CD8-positive, alpha-beta memory T cell (primary cell): Measurements from ENCODE around the gene GGT6. TPM values are rescaled to one million over a fixed set of nuclear protein-coding genes. Genes with fewer than 3 reads are reported as not detected.
"Not testable (repeated sequence)": the region's sequence is repeated elsewhere in the genome, so short reads cannot be mapped to it uniquely, and the experiment has no call there.

Source experiments
- CTCF ChIA-PET: fragments of 350-600 bp; sonication (Branson Sonifier 250); formaldehyde crosslinking; loops from one replicate; lab custom pipeline; 2021; ENCODE audit warnings: antibody characterized with exemption; lab: Charles Lee
- POLR2A ChIA-PET: fragments of 350-600 bp; sonication (Branson Sonifier 250); formaldehyde crosslinking; loops from one replicate; lab custom pipeline; 2021; ENCODE audit warnings: antibody characterized with exemption; lab: Charles Lee
- DNase-seq, 5 donors: peaks; one replicate each; pipeline versions ENCODE4 v3.0.0 to v3.0.0-alpha.2; 2020 to 2022; ENCODE audit warnings: mixed read lengths in 1 of 5
- H3K27ac ChIP-seq: one replicate; pipeline ENCODE4 v1.7.0; 2013; ENCODE audit warnings: low read depth, mild to moderate bottlenecking, low read length, moderate library complexity
- H3K27me3 ChIP-seq: 2 replicates; pipeline ENCODE4 v1.7.0; 2013; ENCODE audit warnings: low read length, mild to moderate bottlenecking; ENCODE audit not compliant: insufficient read depth, poor library complexity, severe bottlenecking
- H3K36me3 ChIP-seq: 2 replicates; pipeline ENCODE4 v1.7.0; 2013; ENCODE audit warnings: mild to moderate bottlenecking, low read length, moderate library complexity; ENCODE audit not compliant: insufficient read depth
- H3K4me1 ChIP-seq: 2 replicates; pipeline ENCODE4 v1.7.0; 2013; ENCODE audit warnings: mild to moderate bottlenecking, low read length, moderate library complexity; ENCODE audit not compliant: insufficient read depth
- H3K4me3 ChIP-seq: 2 replicates; pipeline ENCODE4 v1.7.0; 2013; ENCODE audit warnings: mild to moderate bottlenecking, low read length
- H3K9me3 ChIP-seq: 2 replicates; pipeline ENCODE4 v1.7.0; 2013; ENCODE audit warnings: mild to moderate bottlenecking, low read length
- H3K27ac Mint-ChIP-seq, 8 donors: one replicate each; pipeline ENCODE4 v1.8.0; 2020 to 2021; ENCODE audit warnings: mixed read lengths in 8 of 8, mild to moderate bottlenecking in 6 of 8, inconsistent platforms in 3 of 8, moderate library complexity in 3 of 8
- H3K27me3 Mint-ChIP-seq, 2 donors: one replicate each; pipeline ENCODE4 v1.8.0; 2020 to 2021; ENCODE audit warnings: mixed read lengths in 2 of 2, mild to moderate bottlenecking in 1 of 2, moderate library complexity in 1 of 2
- H3K36me3 Mint-ChIP-seq, 3 donors: one replicate each; pipeline ENCODE4 v1.8.0; 2020 to 2021; ENCODE audit warnings: mixed read lengths in 3 of 3, inconsistent platforms in 1 of 3, mild to moderate bottlenecking in 1 of 3
- H3K4me1 Mint-ChIP-seq, 3 donors: one replicate each; pipeline ENCODE4 v1.8.0; 2020 to 2021; ENCODE audit warnings: mixed read lengths in 3 of 3, inconsistent platforms in 1 of 3, mild to moderate bottlenecking in 1 of 3
- H3K4me3 Mint-ChIP-seq, 7 donors: one replicate each; pipeline ENCODE4 v1.8.0; 2020 to 2021; ENCODE audit warnings: mixed read lengths in 7 of 7, mild to moderate bottlenecking in 6 of 7, moderate library complexity in 4 of 7, inconsistent platforms in 2 of 7
- H3K9me3 Mint-ChIP-seq, 5 donors: one replicate each; pipeline ENCODE4 v1.8.0; 2020 to 2022; ENCODE audit warnings: mixed read lengths in 5 of 5, mild to moderate bottlenecking in 3 of 5, moderate library complexity in 2 of 5, inconsistent platforms in 1 of 5
- polyA plus RNA-seq: library from polyadenylated mRNA; unstranded; fragments of 300-500 nt; fragmentation: Illumina TruSeq; gene quantifications from one replicate; pipeline ENCODE4 v1.2.3, GENCODE V29; 2021
- total RNA-seq, 2 experiments: library from RNA; stranded (reverse); gene quantifications; one replicate each; pipeline ENCODE4 v1.2.3, GENCODE V29; 2021

GGT6 gene, protein sequence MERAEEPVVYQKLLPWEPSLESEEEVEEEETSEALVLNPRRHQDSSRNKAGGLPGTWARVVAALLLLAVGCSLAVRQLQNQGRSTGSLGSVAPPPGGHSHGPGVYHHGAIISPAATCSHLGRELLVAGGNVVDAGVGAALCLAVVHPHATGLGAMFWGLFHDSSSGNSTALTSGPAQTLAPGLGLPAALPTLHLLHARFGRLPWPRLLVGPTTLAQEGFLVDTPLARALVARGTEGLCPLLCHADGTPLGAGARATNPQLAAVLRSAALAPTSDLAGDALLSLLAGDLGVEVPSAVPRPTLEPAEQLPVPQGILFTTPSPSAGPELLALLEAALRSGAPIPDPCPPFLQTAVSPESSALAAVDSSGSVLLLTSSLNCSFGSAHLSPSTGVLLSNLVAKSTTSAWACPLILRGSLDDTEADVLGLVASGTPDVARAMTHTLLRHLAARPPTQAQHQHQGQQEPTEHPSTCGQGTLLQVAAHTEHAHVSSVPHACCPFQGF
- total RNA-seq: not detected
- not detected for polyA plus RNA-seq

DNA sequence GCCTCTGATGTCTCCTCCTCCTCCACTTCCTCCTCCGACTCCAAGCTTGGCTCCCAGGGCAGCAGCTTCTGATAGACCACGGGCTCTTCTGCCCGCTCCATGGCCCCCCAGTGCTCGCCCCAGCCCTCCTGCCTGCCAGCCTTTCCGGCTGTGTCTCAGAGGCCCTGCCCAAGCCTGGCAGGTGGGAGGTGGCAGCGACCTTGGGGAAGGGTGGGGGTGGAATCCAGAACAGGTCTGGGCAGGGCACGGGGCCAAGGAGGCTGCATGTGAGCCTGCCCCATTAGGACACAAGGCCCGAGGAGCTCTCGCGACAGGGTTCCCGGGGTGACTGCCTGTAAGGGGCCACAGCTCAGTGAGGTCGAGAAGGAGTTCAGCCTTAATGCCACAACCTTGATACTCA lies at the start of gene GGT6:
Gene GGT6 (minus strand): TSS at position 157 of the 400 bp plus-strand sequence. CDS start 56 bp downstream, at position 101.
- no peak within 1 kb of the TSS for H3K4me3 ChIP-seq
- no peak within 1 kb of the TSS for H3K27ac ChIP-seq
- DNase-seq: no peak
- H3K36me3 Mint-ChIP-seq: peaks cover 0 to under 1% (median 0%) of the 10 kb centered on the region in 3 donors
- ChIA-PET POLR2A (no interaction called here), CTCF (no interaction called here)
- H3K4me3 Mint-ChIP-seq: peak within 1 kb of the TSS in 1 of 7 donors; percentile 34
- no peaks in the 10 kb centered on the region for H3K27me3 ChIP-seq
- peak within 1 kb of the TSS in 3 of 8 donors; percentile 15 to 33 (median 26) for H3K27ac Mint-ChIP-seq
- no peaks in the 10 kb centered on the region for H3K9me3 Mint-ChIP-seq
- H3K9me3 ChIP-seq: no peaks in the 10 kb centered on the region
- no peaks in the 10 kb centered on the region for H3K36me3 ChIP-seq
- no peaks in the 10 kb centered on the region for H3K27me3 Mint-ChIP-seq
- peaks cover 18 to 30% (median 30%) of the 10 kb centered on the region in 3 donors for H3K4me1 Mint-ChIP-seq
- H3K4me1 ChIP-seq: peaks cover 18% of the 10 kb centered on the region

DNA sequence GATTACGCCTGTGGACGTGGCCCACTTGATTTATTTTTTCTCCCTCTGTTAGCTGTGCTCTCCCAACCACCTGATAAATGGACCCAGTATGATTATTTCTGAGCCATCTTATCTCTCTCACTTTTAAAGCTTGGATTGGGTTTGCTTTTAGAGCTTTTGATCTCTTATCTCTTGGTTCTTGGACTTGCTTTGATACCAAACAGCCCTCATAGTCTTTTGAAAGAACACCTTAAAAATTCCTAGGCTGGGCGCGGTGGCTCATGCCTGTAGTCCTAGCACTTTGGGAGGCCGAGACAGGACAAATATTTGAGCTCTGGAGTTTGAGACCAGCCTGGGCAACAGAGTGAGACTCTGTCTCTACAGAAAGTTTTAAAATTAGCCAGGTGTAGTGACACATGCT lies 49.8 kb upstream of the GGT6 start:
- CTCF ChIA-PET: interaction anchor here (1.2 kb wide), 1 partner anchor 43 kb away, joined by 3 read pairs; no protein-coding TSS in a partner anchor
- Histone ChIP-seq H3K4me1 (no peaks in the 10 kb centered on the region), H3K27ac (no peak overlapping the region), H3K4me3 (no peak overlapping the region), H3K27me3 (no peaks in the 10 kb centered on the region), H3K36me3 (no peaks in the 10 kb centered on the region), H3K9me3 (no peaks in the 10 kb centered on the region)
- POLR2A ChIA-PET: no interaction called here
- H3K4me3 Mint-ChIP-seq: no peak overlapping the region
- H3K36me3 Mint-ChIP-seq: no peaks in the 10 kb centered on the region
- peaks cover 6 to 33% of the 10 kb centered on the region in 2 donors for H3K27me3 Mint-ChIP-seq
- no peak overlapping the region for H3K27ac Mint-ChIP-seq
- H3K4me1 Mint-ChIP-seq: no peaks in the 10 kb centered on the region
- no peak for DNase-seq
- H3K9me3 Mint-ChIP-seq: no peaks in the 10 kb centered on the region

DNA sequence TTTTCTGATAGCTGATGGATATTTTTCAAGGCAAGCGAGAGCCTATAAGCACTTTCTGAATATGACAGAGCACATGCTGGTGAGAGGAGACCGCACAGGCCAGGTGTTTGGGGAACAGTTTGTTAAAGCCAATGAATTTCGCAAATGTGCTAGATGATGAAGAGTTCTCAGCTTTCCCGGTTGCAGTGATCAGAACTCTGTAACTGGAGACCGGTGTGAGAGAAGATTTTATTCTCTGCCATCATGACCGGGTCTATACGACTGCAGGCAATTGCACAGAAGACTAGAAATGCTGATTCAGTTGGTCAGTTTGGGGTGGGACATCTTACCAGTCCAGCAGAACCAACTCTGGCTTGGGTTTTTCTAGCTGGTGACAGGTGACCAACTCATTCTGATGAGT lies 49.4 kb upstream of the GGT6 start:
- Histone ChIP-seq H3K4me1 (no peaks in the 10 kb centered on the region), H3K27me3 (no peaks in the 10 kb centered on the region), H3K27ac (no peak overlapping the region), H3K36me3 (no peaks in the 10 kb centered on the region), H3K9me3 (no peaks in the 10 kb centered on the region), H3K4me3 (no peak overlapping the region)
- Mint-ChIP-seq H3K36me3 (no peaks in the 10 kb centered on the region), H3K9me3 (no peaks in the 10 kb centered on the region), H3K4me3 (no peak overlapping the region), H3K27me3 (peaks cover 6 to 33% of the 10 kb centered on the region in 2 donors), H3K4me1 (no peaks in the 10 kb centered on the region), H3K27ac (no peak overlapping the region)
- no peak for DNase-seq
- ChIA-PET POLR2A (no interaction called here), CTCF (interaction anchor here (1.2 kb wide), 1 partner anchor 42 kb away, joined by 3 read pairs; no protein-coding TSS in a partner anchor)

GRCh38 chr17:4607773-4608187 lies 47.4 kb upstream of the GGT6 start:
- H3K9me3 ChIP-seq: no peaks in the 10 kb centered on the region
- H3K36me3 Mint-ChIP-seq: no peaks in the 10 kb centered on the region
- H3K9me3 Mint-ChIP-seq: no peaks in the 10 kb centered on the region
- POLR2A ChIA-PET: no interaction called here
- H3K27ac ChIP-seq: no peak overlapping the region
- no peak for DNase-seq
- no peaks in the 10 kb centered on the region for H3K27me3 ChIP-seq
- H3K4me3 Mint-ChIP-seq: no peak overlapping the region
- no peak overlapping the region for H3K4me3 ChIP-seq
- CTCF ChIA-PET: interaction anchor here (1.6 kb wide), 1 partner anchor 41 kb away, joined by 5 read pairs; no protein-coding TSS in a partner anchor
- H3K4me1 Mint-ChIP-seq: no peaks in the 10 kb centered on the region
- H3K27me3 Mint-ChIP-seq: peaks cover 6 to 36% of the 10 kb centered on the region in 2 donors
- no peaks in the 10 kb centered on the region for H3K36me3 ChIP-seq
- no peak overlapping the region for H3K27ac Mint-ChIP-seq
- H3K4me1 ChIP-seq: no peaks in the 10 kb centered on the region

GRCh38 chr17:4607261-4607741 lies 46.9 kb upstream of the GGT6 start:
- Histone ChIP-seq H3K4me1 (no peaks in the 10 kb centered on the region), H3K4me3 (no peak overlapping the region), H3K27ac (no peak overlapping the region), H3K9me3 (no peaks in the 10 kb centered on the region), H3K27me3 (no peaks in the 10 kb centered on the region), H3K36me3 (no peaks in the 10 kb centered on the region)
- no peak overlapping the region for H3K27ac Mint-ChIP-seq
- no peak for DNase-seq
- no peaks in the 10 kb centered on the region for H3K9me3 Mint-ChIP-seq
- POLR2A ChIA-PET: no interaction called here
- peaks cover 6 to 33% of the 10 kb centered on the region in 2 donors for H3K27me3 Mint-ChIP-seq
- CTCF ChIA-PET: interaction anchor here (1.6 kb wide), 1 partner anchor 41 kb away, joined by 5 read pairs; no protein-coding TSS in a partner anchor
- no peaks in the 10 kb centered on the region for H3K4me1 Mint-ChIP-seq
- no peak overlapping the region for H3K4me3 Mint-ChIP-seq
- no peaks in the 10 kb centered on the region for H3K36me3 Mint-ChIP-seq

DNA sequence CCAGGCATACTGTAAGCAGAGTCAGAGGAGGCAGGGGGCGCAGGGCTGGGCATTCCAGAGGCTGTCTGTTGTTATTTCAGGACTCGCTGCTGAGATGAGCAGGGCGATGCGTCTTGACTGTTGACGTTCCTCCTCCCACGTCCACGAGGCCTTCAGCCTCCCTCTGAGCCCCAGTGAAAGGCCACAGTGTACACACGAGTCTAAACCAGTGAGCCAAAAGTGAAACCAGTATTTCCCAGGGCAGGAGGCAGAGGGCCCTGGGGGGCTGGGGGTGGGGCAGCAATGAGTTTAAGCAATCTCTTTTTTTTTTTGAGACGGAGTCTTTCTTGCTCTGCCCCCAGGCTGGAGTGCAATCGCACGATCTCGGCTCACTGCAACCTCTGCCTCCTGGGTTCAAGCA lies 45.4 kb upstream of the GGT6 start:
- Histone ChIP-seq H3K27ac (no peak overlapping the region), H3K9me3 (no peaks in the 10 kb centered on the region), H3K27me3 (no peaks in the 10 kb centered on the region), H3K36me3 (no peaks in the 10 kb centered on the region), H3K4me3 (no peak overlapping the region), H3K4me1 (no peaks in the 10 kb centered on the region)
- CTCF ChIA-PET: no interaction called here
- Mint-ChIP-seq H3K27ac (peak overlapping the region in 1 of 8 donors; percentile 63), H3K4me3 (no peak overlapping the region), H3K27me3 (peaks cover 6 to 30% of the 10 kb centered on the region in 2 donors), H3K9me3 (no peaks in the 10 kb centered on the region), H3K4me1 (no peaks in the 10 kb centered on the region), H3K36me3 (no peaks in the 10 kb centered on the region)
- POLR2A ChIA-PET: no interaction called here
- no peak for DNase-seq

DNA sequence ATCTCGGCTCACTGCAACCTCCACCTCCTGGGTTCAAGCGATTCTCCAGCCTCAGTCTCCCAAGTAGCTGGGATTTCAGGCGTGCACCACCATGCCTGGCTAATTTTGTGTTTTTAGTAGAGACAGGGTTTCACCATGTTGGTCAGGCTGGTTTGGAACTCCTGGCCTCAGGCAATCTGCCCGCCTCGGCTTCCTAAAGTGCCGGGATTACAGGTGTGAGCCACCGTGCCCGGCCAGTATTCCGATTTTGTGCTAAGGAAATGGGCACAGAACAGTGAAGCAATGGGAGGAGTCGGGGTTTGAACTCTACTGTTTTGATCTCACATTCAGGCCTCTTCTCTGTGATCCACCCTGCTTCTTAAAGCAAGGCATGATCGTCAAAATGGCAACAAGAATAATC lies 44.4 kb upstream of the GGT6 start:
- not testable (repeated sequence) for H3K4me1 Mint-ChIP-seq

GRCh38 chr17:4604111-4604644 lies 43.8 kb upstream of the GGT6 start:
- H3K4me3 Mint-ChIP-seq: no peak overlapping the region
- H3K4me1 ChIP-seq: no peaks in the 10 kb centered on the region
- H3K27ac ChIP-seq: no peak overlapping the region
- no peaks in the 10 kb centered on the region for H3K27me3 ChIP-seq
- H3K36me3 ChIP-seq: no peaks in the 10 kb centered on the region
- POLR2A ChIA-PET: no interaction called here
- H3K9me3 ChIP-seq: no peaks in the 10 kb centered on the region
- CTCF ChIA-PET: no interaction called here
- H3K36me3 Mint-ChIP-seq: no peaks in the 10 kb centered on the region
- H3K4me3 ChIP-seq: no peak overlapping the region
- peaks cover 6 to 18% of the 10 kb centered on the region in 2 donors for H3K27me3 Mint-ChIP-seq
- no peak for DNase-seq
- peaks cover 0 to 2% (median 0%) of the 10 kb centered on the region in 5 donors for H3K9me3 Mint-ChIP-seq
- no peaks in the 10 kb centered on the region for H3K4me1 Mint-ChIP-seq
- no peak overlapping the region for H3K27ac Mint-ChIP-seq

More for the DNA sequence above, 44.4 kb upstream of the GGT6 start:
- H3K27me3 Mint-ChIP-seq: peaks cover 6 to 22% of the 10 kb centered on the region in 2 donors
- DNase-seq, H3K4me3 Mint-ChIP-seq, H3K4me3 ChIP-seq, H3K36me3 Mint-ChIP-seq, CTCF ChIA-PET, POLR2A ChIA-PET, H3K27ac Mint-ChIP-seq, H3K4me1 ChIP-seq, H3K27ac ChIP-seq, H3K9me3 Mint-ChIP-seq, H3K27me3 ChIP-seq, H3K9me3 ChIP-seq, H3K36me3 ChIP-seq: not testable (repeated sequence)
